Tibial nerve (tissue), 4 donors: Measurements from ENCODE around the gene SPRED3.

Experiments used
- CTCF ChIP-seq, 5 experiments: fragments of 200-600 bp in 3 of 5; fragments of 450-650 bp in 2 of 5; sonication (generic) in 3 of 5; IDR thresholded peaks; one replicate each; pipeline ENCODE4 v1.5.1; 2016 to 2019; ENCODE audit warnings: antibody characterized with exemption in 5 of 5, mild to moderate bottlenecking in 3 of 5, moderate library complexity in 2 of 5
- EP300 ChIP-seq, 2 donors: sonication (generic); formaldehyde crosslinking; IDR thresholded peaks; one replicate each; pipeline ENCODE4 v1.6.1; 2017; ENCODE audit warnings: antibody characterized with exemption in 2 of 2, mild to moderate bottlenecking in 1 of 2
- POLR2A ChIP-seq, 2 donors: fragments of 450-650 bp; IDR thresholded peaks; one replicate each; pipeline ENCODE4 v1.6.1; 2017; ENCODE audit warnings: antibody characterized with exemption in 2 of 2, mild to moderate bottlenecking in 2 of 2, moderate library complexity in 2 of 2

DNA sequence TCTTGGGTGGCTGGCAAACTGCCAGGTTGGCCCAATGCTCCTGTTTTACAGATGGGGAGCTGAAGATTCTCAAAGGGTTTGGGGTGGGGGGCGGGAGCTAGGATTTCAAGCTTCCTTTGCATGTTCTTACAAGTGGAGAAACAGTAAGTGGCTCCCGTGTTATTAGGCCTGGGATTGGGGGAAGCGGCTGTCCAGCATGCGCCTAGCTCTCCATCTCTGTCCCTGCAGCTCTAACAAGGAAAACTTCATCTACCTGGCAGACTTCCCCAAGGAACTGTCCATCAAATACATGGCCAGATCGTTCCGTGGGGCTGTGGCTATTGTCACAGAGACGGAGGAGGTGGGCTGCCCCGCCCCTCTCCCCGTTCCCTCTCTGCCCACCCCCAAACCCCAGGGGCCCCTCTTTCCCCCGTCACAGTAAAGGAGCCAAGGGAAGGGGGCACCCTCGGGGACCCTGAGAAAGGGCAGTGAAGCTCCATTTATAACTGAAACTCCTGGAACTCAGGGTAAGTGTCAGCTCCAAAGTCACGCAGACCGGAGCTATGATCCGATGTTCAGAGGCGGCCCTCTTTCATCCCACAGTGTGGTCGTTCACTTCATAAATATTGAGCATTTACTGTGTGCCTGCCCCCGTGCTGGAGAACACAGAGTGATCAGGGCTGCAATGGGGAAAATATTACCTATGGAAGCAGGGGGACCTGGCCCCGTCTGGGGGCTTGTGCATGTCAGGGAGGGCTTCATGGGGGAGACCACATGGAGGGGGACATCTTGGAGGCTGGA is 29.1 kb upstream of the SPRED3 start:
- TF ChIP-seq CTCF (IDR thresholded peaks at IDR 0.05) (no peak), POLR2A (IDR thresholded peaks at IDR 0.05) (no peak), EP300 (IDR thresholded peaks at IDR 0.05) (no peak)
